Left ventricle myocardium inferior (tissue), 1 donor: ENCODE data around the gene HOXC5. TPM values are rescaled to one million over a fixed set of nuclear protein-coding genes. Genes with fewer than 3 reads are reported as not detected.
A peak's percentile ranks its signal among the peaks of the same experiment; 100 is the strongest.

Experiments
- DNase-seq: peaks from one replicate; pipeline ENCODE4 v3.0.0-alpha.2; 2020
- H3K27ac ChIP-seq: fragments of 200-600 bp; replicated peaks from 2 replicates; pipeline ENCODE4 v1.8.0; 2021
- H3K27me3 ChIP-seq: fragments of 200-600 bp; 2 replicates; pipeline ENCODE4 v1.8.0; 2021; ENCODE audit warnings: low read depth
- H3K36me3 ChIP-seq: fragments of 200-600 bp; 2 replicates; pipeline ENCODE4 v1.8.0; 2021
- H3K4me1 ChIP-seq: fragments of 200-600 bp; 2 replicates; pipeline ENCODE4 v1.8.0; 2021
- H3K4me3 ChIP-seq: fragments of 200-600 bp; 2 replicates; pipeline ENCODE4 v1.8.0; 2021; ENCODE audit warnings: mild to moderate bottlenecking, moderate library complexity
- H3K9me3 ChIP-seq: fragments of 200-600 bp; replicated peaks from 2 replicates; pipeline ENCODE4 v1.8.0; 2021
- intact Hi-C: fragments of 100-400 bp; cut with micrococcal nuclease; formaldehyde crosslinking; loops from one replicate; pipeline ENCODE4 v1.11.0; 2022
- total RNA-seq: library from RNA; stranded (reverse); fragmentation: NEBNext Ultra II Directional; extraction: Animal tissue kit (Norgen Biotek cat#: 25700); gene quantifications from one replicate; pipeline ENCODE4 v1.2.1, GENCODE V29; 2021
- TF ChIP-seq, protein P1 (sequence below): fragments of 200-600 bp; IDR thresholded peaks from 2 replicates; pipeline ENCODE4 v1.8.0; 2021; ENCODE audit warnings: antibody characterized with exemption, mild to moderate bottlenecking, borderline replicate concordance
- donor health status: DM: no; HTN: yes; CAD: no; lungs with severe emphysema.

The HOXC5 gene
- total RNA-seq, 1 donor from 2014 or later, result not detected

DNA sequence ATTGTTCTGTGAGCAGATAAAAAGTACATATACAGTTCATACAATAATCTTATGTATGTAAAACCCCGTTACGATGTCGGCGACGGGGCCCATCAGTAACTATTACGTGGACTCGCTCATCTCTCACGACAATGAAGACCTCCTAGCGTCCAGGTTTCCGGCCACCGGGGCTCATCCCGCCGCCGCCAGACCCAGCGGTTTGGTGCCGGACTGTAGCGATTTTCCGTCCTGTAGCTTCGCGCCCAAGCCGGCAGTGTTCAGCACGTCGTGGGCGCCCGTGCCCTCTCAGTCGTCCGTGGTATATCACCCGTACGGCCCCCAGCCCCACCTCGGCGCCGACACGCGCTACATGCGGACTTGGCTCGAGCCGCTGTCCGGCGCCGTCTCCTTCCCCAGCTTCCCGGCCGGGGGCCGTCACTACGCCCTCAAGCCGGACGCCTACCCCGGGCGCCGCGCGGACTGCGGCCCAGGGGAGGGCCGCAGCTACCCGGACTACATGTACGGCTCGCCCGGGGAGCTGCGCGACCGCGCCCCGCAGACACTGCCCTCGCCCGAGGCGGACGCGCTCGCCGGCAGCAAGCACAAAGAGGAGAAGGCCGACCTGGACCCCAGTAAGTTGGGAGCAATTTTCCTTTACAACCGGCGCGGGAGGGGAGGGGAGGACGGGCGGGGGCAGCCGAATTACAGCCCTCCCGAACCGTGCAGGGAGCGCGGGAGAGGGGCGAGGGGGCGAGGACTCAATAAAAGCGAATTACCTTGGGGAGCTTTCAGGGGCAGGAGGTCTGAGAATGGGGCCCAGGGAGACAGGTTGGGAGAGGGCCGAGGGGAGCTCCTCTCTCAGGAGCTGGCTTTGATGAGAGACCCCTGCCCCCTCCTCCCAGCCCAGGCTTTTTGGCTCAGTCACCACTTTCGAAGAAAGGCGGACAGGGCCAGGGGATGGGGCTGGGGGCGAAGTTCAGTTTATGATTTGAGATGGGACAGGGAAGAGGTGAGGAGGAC is 32.4 kb upstream of the HOXC5 start, which contains the start of gene HOXC9:
Gene HOXC9 (plus strand): TSS at position 46 of the 999 bp plus-strand sequence. CDS start 28 bp downstream, at position 74.
- DNase-seq, result no peak
- H3K9me3 ChIP-seq, result no peaks in the 10 kb centered on the region
- TF ChIP-seq, protein P1, sequence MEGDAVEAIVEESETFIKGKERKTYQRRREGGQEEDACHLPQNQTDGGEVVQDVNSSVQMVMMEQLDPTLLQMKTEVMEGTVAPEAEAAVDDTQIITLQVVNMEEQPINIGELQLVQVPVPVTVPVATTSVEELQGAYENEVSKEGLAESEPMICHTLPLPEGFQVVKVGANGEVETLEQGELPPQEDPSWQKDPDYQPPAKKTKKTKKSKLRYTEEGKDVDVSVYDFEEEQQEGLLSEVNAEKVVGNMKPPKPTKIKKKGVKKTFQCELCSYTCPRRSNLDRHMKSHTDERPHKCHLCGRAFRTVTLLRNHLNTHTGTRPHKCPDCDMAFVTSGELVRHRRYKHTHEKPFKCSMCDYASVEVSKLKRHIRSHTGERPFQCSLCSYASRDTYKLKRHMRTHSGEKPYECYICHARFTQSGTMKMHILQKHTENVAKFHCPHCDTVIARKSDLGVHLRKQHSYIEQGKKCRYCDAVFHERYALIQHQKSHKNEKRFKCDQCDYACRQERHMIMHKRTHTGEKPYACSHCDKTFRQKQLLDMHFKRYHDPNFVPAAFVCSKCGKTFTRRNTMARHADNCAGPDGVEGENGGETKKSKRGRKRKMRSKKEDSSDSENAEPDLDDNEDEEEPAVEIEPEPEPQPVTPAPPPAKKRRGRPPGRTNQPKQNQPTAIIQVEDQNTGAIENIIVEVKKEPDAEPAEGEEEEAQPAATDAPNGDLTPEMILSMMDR, result no peak
- H3K27me3 ChIP-seq, result peaks cover 100% of the 10 kb centered on the region
- H3K27ac ChIP-seq, result no peak within 1 kb of the TSS
- peaks cover 24% of the 10 kb centered on the region for H3K4me1 ChIP-seq
- peak within 1 kb of the TSS; percentile 52 for H3K4me3 ChIP-seq
- intact Hi-C loops, result no loop called here
- H3K36me3 ChIP-seq, result no peaks in the 10 kb centered on the region

DNA sequence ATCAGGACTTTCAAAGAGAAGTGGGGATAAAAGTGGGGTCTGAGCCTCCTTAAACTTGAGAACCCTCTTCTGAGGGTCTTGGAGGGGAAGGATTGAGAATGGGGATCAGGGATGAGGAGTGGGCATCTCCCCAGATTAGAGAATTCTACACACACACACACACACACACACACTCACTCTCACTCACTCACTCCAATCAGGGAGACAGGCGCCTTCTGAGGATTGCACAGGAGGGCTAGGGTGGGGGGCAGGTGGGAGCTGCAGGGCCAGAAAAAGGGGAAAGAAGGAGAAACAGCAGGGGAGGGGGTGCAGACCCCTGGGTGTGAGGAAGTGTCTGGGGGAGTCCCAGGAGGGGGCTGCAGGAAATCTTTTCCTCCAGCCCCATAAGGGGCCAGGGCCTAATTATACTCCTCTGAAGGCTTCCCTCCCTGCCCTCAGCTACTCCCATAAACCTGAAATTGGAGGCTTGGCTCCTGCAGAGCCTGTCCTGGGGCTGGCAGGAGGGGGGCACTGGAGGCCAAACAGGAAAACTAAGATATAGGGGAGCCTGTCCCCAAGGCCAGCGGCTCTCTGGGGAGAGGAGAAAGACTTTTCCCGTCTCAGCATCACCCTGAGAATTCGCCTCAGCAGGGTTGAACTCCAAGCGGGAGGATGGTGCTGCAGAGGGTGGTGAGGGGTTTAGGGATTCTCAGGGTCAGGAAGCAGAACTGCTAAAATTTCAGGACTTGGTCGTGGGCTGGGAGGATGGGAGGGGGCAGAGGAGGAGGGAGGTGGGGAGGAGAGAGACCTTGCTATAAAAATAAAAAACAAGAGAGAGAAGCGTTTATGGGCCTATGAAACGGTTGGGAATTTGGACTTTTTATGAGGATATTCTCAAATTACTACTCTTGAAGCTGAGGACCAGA is 31.3 kb upstream of the HOXC5 start:
- DNase-seq, result no peak
- peaks cover 19% of the 10 kb centered on the region for H3K4me1 ChIP-seq
- H3K27ac ChIP-seq, result no peak overlapping the region
- H3K4me3 ChIP-seq, result no peak overlapping the region
- no peaks in the 10 kb centered on the region for H3K36me3 ChIP-seq
- intact Hi-C loops, result no loop called here
- H3K9me3 ChIP-seq, result no peaks in the 10 kb centered on the region
- H3K27me3 ChIP-seq, result peaks cover 100% of the 10 kb centered on the region
- TF ChIP-seq, protein P1, result no peak

DNA sequence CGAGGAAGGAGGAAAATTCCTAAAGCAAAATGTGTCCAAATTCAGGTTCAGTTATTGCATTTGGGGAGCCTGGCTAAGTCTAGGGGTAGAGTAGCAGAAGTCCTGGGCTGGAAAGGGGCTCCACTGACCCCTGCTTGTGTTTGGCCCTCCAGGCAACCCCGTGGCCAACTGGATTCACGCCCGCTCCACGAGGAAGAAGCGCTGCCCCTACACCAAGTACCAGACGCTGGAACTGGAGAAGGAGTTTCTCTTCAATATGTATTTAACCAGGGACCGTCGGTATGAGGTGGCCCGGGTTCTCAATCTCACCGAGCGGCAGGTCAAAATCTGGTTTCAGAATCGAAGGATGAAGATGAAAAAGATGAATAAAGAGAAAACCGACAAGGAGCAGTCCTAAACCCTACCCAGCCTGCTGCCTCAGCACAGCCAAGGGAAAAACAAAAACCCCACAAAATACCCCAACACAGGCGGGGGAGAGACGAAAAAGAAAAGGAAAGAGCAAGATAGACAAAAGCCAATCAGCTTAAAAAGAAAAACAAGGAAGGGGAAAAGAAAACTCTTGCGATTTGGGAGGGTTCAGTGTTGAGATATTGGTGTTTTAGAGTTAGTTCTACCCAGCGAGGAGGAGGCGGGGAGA is 30.5 kb upstream of the HOXC5 start:
- intact Hi-C loops, result no loop called here
- Histone ChIP-seq H3K9me3 (no peaks in the 10 kb centered on the region), H3K27ac (no peak overlapping the region), H3K4me3 (no peak overlapping the region), H3K4me1 (peaks cover 23% of the 10 kb centered on the region), H3K36me3 (no peaks in the 10 kb centered on the region), H3K27me3 (peaks cover 100% of the 10 kb centered on the region)
- DNase-seq, result no peak
- TF ChIP-seq, protein P1, result no peak

DNA sequence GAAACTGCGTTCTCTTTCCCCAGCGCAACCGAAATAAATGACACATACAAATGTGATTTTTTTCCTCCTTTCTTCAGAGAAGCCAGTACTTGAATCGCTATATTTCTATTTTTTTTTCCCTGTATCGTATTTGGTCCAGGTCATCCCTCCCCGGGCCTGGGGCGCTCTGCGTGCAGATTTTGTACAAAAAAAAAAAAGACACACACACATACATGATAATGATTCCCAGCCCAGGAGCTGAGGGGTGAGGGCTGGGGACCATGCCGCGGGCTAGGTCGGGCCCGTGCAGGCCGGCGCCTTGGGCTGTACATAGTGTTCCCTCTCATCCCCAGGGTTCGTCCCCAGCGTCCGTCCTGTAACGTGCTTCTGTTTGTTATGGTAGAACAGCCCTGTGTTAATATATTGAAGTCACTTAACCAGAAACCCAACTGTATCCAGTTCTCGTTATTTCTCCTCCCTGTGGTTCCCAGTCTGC is 29.9 kb upstream of the HOXC5 start:
- intact Hi-C loops, result no loop called here
- H3K4me3 ChIP-seq, result no peak overlapping the region
- no peak for DNase-seq

More for the DNA sequence above, 29.9 kb upstream of the HOXC5 start:
- TF ChIP-seq, protein P1, result no peak
- Histone ChIP-seq H3K9me3 (no peaks in the 10 kb centered on the region), H3K27me3 (peaks cover 100% of the 10 kb centered on the region), H3K36me3 (no peaks in the 10 kb centered on the region), H3K27ac (no peak overlapping the region), H3K4me1 (peaks cover 23% of the 10 kb centered on the region)
